CD4-positive, alpha-beta T cell treated with Interleukin-17A for 4 hours (primary cell): ENCODE results near the gene CCT7.
"Not testable (repeated sequence)": the region's sequence is repeated elsewhere in the genome, so short reads cannot be mapped to it uniquely, and the experiment has no call there.

ENCODE experiments used
- DNase-seq: peaks from one replicate; pipeline ENCODE4 v3.0.0-alpha.2; 2020; ENCODE audit warnings: mixed read lengths

The CCT7 gene

GRCh38 chr2:73255907-73256617 is 22.0 kb downstream of the CCT7 start:
- DNase-seq: no peak

- DNase-seq: no peak
These were observed 22.5 kb downstream of the CCT7 start for GRCh38 chr2:73256618-73256922.

DNA sequence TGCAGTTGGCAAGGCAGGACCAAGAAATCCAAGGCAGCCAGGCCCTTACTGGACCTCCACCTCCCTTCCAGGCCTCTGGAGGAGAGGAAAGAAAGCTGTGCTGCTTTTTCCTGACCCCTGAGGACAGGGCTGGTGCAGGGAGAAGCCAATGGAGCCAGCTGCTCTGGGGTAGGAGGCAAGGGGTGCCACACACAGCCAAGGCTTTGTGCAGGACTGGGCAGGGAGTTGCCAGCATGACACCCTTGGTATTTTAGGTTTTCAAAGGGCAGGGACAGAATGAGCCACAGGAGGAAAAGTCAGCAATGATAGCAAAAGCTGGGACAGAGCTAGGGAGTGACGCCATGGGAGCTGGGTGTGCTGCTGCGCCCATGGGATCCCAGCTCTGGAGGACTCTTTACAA is 22.9 kb downstream of the CCT7 start:
- no peak for DNase-seq

DNA sequence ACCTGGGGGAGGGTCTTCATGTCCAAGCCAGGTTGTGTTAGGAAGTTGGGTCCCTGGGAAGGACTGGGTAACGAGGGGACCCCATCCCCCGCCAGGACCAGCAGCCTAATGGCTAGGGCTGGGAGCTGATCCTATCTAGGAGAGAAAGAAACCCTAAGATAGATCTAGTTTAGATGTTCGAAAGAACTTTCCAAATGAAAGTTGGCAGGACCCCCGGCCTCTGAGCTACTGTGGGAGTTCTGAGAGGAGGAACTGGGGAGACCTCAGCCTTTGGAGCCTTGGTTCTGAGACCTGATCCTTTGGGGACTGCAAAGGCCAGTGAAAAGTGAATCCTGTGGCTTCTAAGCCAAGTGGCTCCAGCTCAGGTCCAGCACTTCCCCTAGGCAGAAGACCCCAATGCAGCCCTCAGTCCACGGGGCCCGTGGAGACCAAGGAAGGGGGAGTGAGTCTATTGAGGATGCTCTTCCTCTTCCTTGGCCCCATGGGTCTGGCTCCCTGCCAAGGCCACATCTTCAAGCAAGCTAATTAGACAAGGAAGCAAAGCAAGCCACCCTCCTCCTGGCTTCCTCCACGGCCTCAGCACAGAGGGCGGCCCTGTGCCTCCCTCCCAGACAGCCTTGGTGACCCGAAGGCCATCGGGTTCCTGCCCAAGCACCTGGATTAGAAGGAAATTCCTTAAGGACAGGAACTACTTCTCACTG is 23.5 kb downstream of the CCT7 start:
- peak; percentile 64 for DNase-seq

- DNase-seq: no peak
These were observed 24.2 kb downstream of the CCT7 start for GRCh38 chr2:73258186-73258912.

- no peak for DNase-seq
These were observed 24.8 kb downstream of the CCT7 start for GRCh38 chr2:73258913-73259215.

DNA sequence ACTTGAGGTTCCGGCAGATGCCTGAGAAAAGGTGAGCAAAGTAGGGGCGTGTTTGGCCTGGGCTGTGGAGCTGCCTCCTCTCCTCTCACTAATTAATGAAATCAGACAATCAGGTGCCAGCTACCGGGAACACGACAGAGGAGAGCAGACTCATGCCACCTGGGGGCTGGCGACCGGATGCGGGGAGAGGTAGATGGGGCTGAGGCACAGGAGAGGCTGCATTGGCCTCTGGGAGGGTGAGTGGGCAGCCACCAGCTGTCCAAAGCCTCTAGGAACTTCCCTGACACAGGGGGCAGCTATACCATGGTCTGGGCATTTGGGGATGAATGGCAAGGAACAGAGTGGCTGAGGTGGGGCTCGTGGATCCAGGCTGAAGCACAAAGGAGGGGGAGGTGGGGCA is 25.2 kb downstream of the CCT7 start:
- no peak for DNase-seq

GRCh38 chr2:73259704-73260337 is 25.7 kb downstream of the CCT7 start:
- no peak for DNase-seq

GRCh38 chr2:73260338-73260984 is 26.4 kb downstream of the CCT7 start:
- DNase-seq: no peak

- no peak for DNase-seq
These were observed 28.1 kb downstream of the CCT7 start for GRCh38 chr2:73262108-73262651.

- DNase-seq: not testable (repeated sequence)
These were observed 28.8 kb downstream of the CCT7 start for GRCh38 chr2:73262691-73263429.

DNA sequence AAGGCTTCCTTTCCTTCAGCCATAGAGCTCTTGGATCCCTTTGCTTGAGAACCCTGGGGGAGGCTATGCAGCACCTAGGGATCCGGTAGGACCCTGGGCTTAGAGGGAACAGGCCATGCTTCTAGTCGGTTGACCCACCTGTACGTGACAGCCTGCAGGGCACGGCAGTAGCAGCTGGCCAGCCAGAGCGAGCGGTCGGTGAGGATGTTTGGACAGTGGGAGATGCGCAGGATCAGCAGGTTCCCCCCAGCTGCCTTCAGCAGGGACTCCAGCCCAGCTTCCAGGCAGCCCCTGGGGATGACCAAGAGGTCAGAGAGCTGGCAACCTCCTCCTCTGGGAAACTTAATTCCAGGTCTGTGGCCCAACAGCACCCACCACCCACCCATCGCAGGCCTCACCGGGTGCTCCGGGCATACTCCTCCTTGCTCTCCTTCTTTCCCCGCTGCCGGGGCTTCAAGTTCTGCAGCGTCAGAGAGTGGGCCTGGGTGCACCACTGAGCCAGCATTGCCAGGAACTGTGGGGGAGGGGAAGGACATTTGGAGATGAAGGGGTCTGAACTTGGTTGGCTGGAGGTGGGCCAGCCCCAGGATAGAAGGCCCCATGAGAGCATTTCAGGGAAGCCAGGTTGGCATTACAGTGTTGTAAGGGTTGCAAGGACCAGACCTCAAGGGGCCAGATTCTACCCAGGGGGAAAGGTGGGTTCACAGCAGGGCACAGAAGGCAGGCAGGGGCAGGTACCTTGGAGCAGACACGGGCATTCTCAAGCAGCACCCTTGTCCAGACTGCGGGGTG is 29.6 kb downstream of the CCT7 start:
- no peak for DNase-seq

DNA sequence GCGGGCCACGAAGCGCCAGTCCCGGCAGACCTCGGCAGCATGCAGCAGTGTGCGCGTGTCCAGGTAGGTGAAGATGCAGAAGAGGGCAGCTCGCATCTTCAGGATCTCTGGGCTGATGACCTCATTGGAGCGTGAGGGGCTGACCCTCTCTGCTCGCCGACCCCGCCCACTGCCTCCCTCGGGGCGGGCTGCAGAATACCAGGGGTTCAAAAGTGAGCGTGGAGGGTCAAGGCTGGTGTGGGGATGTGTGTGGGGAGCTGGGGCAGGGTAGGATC is 30.2 kb downstream of the CCT7 start:
- no peak for DNase-seq

- DNase-seq: no peak
These were observed 30.7 kb downstream of the CCT7 start for GRCh38 chr2:73264783-73265182.

DNA sequence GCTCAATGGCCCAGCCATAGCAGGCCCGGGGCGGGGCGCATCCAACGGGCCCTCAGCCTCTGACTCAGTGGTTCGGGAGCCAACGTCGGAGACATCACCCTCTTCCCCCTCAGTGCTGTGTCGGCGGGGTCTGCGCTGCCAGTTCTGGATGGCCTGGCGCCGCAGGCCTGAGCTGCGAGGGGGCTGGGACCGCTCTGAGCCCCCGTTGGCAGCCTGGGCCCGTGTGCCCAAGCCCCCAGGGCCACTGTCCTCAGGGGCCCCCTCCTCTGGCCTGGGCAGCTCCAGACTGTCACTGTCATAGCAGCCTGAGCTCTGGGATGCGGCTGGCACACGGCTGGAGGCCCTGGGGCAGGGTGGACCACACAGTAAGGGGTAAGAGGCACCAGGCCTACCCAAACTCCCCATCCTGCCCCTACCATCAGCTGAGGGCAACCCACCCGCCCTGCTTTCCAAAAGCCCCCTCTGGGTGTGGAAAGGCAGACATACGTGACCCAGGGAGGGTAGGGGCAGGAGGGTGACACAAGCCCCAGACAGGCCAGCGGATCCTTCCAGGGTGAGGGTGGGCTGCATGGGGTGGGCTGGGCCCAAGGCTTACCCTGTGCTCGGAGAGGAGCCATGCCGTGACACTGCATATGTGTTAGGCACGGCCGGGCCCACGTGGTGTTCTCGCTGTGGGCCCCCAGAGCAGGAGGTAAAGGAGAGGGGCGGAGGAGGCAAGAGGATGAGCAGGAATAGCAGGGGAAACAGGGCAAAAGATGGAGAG is 31.4 kb downstream of the CCT7 start:
- no peak for DNase-seq

GRCh38 chr2:73266061-73266901 is 32.2 kb downstream of the CCT7 start:
- no peak for DNase-seq

- DNase-seq: no peak
These were observed 32.9 kb downstream of the CCT7 start for GRCh38 chr2:73267008-73267407.

GRCh38 chr2:73268366-73268829 is 34.3 kb downstream of the CCT7 start:
- no peak for DNase-seq

- peak; percentile 87 for DNase-seq
These were observed 35.0 kb downstream of the CCT7 start for GRCh38 chr2:73268830-73269685.
